Globus pallidus (tissue), 1 donor: Measurements from ENCODE around the gene ZWILCH.
A peak's percentile ranks its signal among the peaks of the same experiment; 100 is the strongest.

Experiments used
- DNase-seq: peaks from one replicate; pipeline ENCODE4 v3.0.0-alpha.2; 2015; ENCODE audit warnings: low spot score

ZWILCH gene

GRCh38 chr15:66545255-66545654 lies 40.1 kb downstream of the ZWILCH start:
- DNase-seq, result no peak

DNA sequence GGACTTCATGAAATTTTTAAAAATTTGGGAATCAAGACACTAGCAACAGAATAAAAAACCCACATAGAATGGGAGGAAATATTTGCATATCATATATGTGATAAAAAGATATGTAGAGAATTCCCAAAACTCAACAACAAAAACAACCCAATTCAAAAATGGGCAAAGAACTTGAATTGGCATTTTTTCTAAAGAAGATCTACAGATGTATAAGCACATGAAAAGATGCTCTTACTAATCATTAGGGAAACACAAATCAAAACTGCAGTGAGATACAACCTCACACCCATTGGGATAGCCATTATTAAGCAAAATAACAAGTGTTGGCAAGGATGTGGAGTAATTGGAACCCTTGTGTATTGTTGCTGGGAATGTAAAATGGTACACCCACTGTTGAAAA lies 50.6 kb downstream of the ZWILCH start:
- DNase-seq, result no peak

DNA sequence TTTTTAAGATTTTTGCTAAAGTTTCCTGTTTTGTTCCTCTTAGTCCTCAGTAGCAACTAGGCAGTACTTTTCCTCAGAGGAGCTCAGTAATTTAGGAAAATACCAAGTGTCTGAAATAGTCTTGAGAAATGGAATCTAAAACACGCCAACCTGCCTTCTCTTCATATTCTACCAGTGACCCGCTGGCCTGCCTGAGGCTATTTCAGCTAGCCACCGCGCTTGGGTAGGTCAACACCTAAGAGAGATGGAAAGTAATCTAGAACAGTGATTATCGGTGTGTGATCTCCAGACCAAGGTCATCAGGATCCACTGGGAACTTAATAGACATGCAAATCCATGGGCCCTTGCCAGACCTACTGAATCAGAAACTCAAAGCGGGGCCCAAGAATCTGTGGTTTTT lies 53.1 kb downstream of the ZWILCH start:
- no peak for DNase-seq

DNA sequence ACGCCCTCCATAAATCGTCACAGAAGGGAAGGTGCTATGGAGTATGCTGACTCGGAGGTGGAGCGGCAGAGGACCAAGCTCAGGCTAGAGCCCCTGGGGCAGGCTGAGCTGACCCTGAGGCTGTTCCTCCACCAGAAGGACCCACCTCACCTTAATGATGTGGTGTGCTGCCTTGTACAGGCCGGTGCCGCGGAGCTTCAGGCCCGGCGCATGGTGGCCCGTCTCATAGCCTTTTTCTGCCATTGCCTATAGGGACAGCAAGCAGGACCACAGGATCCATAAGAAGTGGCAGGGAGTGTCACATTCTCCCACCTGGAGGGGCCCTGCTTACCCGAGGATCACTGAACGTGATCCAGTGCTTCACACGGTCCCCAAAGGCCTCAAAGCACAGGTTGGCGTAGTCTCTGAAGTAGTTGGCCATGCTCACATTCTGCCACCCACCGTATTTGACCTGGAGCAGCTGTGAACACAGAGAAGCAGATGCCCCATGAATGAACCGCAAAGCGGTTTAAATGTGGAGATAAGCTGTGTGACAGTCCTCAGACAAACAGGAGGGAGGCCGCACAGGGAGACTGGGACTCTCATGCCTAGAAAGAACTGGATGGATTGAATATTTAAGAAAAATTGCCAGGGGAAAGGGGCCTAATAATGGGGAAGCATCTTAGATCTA lies 55.9 kb downstream of the ZWILCH start:
- DNase-seq, result no peak

- no peak for DNase-seq
Observed at GRCh38 chr15:66563126-66563525, 58.0 kb downstream of the ZWILCH start.

DNA sequence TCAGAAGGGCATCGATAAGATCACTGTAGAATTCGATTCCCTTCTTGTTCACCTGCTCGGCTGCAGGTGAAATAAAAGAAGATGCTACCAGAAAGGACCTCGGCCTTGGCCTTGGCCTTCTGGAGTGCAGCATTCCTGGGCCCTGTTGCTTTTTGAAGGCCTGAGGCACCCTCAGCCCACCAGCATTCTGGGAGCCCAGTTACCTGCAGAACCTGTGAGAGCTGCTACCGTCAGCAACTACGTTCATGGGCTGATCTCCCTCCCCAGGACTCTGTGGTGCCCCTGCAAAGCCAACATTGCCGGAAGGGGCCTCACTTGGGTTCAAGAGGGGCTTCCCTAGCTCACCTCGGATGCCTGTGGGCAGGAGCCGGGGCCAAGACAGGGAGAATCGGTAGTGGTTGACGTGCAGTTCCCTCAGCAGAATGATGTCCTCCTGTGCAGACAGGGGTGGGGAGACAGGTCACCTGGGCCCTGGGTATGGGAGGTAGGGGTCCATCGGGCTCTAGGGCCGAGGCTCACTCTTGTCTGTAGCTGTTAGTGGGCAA lies 58.5 kb downstream of the ZWILCH start:
- no peak for DNase-seq

DNA sequence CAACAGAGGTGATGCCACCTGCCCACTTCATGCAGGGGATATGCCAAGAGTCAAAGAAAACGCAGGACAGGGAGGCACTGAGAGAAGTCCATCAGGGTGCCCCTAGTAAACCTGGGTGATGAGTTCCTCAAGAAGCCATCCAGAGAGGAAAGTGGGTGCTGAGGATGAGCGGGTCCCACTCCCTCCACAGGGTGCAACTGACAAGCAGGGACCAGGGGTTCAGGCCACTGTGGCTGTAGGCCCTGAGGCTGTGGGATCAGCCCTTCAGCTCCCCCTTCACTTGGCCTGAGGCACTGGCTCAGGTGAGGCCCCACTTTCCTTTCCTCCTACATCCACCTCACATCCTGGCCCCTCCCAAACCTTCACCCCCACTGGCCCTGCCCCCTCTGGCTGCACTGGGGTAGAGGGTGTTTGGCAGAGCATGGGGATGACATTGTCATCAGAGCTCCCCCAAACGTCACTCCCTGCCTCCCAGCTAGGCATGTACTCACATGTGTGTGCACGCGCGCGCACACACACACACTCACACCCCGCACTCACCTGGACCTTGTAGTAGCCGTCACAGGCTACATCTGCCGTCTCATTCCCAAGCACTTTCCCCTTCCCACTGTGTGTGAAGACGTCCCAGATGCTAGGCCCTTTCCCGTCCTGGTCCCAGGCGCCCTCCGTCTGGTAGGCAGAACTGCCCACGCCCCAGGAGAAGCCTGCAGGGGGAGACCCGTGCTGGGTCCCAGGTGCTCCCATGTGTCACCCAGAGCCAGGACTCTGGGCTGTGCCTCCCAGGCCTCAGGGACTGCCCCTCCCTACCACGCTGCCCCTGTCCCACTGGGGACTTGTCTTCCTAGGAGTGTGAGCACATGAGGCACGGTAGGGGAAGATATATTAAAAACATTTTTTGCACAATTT lies 59.3 kb downstream of the ZWILCH start:
- DNase-seq, result no peak

DNA sequence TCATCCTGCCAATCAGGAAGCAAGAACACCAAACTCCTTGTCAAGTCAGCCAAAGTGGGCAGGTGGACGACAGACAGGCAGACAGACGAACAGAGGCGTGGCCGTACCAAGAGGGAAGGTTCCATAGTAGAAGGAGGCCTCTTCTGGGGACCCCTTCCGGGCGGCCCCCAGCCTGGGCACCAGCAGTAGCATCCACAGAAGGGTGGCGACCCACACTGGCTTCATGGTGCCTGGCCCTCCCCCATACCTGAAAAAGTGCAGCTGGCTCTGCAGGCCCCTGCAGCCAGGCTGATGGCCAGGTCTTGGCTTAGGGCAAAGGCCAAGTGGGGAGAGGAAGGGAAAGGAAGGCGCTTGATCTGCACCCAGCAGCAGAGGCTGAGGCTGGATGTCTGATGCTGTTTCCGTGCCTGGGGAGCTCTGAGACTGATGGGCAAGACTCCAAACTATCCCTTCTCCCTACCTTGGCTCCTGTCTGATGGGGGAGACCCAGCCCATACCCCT lies 60.1 kb downstream of the ZWILCH start:
- no peak for DNase-seq

DNA sequence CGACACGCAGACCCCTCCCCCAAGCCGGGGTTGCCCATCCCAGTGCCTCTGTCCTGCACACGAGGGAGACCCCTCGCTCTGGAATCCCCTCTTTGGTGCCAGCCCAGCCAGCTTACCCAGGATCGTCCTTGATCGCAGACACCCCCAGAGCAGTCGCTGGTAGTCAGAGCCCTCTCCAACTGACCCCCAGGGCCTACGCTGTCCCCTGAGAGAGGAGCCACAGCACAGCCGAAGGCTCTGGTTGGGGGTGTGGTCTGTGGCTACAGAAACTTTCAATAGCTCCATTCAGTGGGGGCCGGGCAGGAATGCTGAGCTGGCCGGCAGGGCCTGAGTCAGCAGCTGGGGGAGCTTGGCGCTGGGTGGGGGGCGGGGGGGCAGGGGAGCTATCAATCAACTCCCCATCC lies 60.6 kb downstream of the ZWILCH start, which contains the start of gene LCTL:
TSS of gene LCTL (minus strand) at position 258 of the 404 bp plus-strand sequence. CDS start 633 bp downstream, outside the sequence.
- peak; percentile 35 for DNase-seq

DNA sequence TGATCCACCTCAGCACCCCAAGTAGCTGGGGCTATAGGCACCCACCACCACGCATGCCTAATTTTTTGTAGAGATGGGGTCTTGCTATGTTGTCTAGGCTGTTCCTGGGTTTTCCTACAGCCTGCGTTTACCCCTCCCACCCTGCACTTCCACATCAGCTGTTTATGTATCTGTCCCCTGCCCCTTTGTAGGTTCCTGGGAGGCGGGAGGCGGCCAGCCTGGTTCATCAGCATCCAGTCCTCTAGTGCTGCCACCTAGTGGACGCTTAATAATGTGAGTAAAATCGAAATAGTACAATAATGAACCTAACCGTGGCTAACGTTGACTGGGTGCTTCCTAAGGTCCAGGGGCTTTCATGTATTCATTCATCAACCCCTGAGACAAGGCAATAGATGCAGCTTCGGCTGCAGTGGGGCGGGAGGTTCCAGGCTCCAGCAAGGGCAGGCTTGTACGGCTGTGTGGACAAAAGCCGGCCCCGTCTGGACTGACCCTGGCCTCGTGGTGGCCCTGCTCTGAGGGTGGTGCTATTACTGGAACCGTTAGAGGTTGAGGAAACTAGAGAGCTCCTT lies 61.9 kb downstream of the ZWILCH start:
- peak; percentile 47 for DNase-seq

- no peak for DNase-seq
Observed at GRCh38 chr15:66567897-66568296, 62.8 kb downstream of the ZWILCH start.

GRCh38 chr15:66569461-66570137 lies 64.5 kb downstream of the ZWILCH start:
- no peak for DNase-seq

- DNase-seq, result no peak
Observed at GRCh38 chr15:66570327-66570726, 65.2 kb downstream of the ZWILCH start.

- DNase-seq, result no peak
Observed at GRCh38 chr15:66570842-66571478, 65.8 kb downstream of the ZWILCH start.

GRCh38 chr15:66572146-66572545 lies 67.0 kb downstream of the ZWILCH start:
- DNase-seq, result no peak

- no peak for DNase-seq
Observed at GRCh38 chr15:66573348-66573718, 68.2 kb downstream of the ZWILCH start.

DNA sequence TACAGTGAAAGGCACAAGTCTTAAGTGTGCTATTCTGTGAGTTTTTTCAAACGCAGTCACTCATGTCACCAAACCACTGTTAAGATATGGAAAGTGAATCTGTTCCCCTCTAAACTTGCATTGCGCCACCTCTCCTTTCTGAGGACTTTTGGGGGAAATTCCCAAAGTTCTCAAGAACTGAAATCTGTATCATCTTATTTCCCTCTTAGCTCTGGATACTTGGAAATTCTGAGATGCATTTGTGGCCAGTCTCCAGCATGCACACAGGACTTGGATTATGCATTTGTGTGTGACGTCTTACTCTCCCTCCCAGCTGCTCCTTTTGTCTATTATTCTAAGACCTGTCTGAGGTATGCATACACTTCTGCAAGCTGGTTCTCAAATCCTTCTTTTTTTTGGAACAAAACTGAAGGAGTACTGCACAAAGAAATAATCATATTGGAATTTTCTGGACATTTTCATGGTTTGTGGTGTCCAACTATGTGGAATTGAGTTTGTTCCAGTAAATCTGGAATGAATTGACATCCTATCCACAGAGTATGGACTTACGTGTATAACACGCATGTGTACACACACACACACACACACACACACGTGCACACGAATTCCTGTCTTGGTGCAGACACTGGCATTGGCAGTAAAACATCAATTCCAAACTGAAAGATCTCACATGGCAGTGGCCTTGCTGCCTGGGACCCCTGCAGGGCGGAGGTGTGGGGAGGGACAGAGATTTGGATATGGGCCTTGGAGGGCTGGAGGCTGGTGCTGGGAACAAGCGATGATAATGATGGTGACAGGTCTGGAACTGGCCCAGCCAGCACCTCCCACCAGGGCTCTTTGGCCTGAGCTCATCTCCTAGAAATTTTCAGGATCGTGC lies 68.8 kb downstream of the ZWILCH start:
- DNase-seq, result no peak

- no peak for DNase-seq
Observed at GRCh38 chr15:66574596-66574950, 69.4 kb downstream of the ZWILCH start.

DNA sequence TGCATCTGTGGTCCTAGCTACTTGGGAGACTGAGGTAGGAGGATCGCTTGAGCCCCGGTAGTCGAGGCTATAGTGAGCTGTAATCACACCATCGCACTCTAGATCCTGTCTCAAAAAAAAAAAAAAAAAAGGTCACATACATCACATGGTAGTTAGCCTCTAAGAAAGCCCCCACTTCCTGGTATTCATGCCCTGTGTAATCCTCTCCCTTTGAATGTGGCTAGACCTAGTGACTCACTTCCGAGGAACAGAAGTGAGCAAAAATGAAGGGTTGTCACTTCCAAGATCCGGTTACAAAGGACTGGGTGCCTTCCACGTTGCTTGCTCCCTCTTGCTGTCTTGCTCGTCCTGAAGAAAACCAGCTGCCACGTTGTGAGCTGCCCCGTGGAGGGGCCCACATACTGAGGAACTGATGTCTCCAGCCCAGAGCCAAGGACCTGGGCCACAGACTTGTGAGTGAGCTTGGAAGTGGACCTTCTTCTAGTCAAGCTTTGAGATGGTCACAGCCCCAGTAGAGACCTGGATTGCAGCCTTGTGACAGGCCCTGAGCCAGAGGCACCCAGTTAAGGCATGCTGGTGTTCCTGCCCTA lies 73.3 kb downstream of the ZWILCH start:
- no peak for DNase-seq

DNA sequence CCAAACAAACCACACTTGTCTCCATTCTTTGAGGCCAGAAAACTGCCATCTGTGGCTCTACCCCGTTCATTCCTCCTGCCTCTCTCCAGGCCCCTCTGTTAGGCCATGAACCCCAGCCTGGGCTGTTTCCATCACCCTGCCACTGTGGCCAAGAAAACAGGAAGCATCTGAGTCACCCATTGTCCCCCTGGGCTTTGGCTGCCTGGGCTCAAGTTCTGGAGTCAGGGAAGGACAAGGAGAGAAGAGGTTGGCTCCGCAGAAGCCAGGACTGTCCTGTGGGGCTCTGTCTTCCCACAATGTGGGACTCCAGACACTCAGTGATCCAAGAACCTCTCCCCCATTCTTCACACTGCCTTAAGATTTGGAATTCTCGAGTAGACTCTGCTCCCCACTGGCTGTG lies 75.5 kb downstream of the ZWILCH start:
- DNase-seq, result no peak
